Measurements from ENCODE around the gene GUCY1B1.

GUCY1B1 gene

DNA sequence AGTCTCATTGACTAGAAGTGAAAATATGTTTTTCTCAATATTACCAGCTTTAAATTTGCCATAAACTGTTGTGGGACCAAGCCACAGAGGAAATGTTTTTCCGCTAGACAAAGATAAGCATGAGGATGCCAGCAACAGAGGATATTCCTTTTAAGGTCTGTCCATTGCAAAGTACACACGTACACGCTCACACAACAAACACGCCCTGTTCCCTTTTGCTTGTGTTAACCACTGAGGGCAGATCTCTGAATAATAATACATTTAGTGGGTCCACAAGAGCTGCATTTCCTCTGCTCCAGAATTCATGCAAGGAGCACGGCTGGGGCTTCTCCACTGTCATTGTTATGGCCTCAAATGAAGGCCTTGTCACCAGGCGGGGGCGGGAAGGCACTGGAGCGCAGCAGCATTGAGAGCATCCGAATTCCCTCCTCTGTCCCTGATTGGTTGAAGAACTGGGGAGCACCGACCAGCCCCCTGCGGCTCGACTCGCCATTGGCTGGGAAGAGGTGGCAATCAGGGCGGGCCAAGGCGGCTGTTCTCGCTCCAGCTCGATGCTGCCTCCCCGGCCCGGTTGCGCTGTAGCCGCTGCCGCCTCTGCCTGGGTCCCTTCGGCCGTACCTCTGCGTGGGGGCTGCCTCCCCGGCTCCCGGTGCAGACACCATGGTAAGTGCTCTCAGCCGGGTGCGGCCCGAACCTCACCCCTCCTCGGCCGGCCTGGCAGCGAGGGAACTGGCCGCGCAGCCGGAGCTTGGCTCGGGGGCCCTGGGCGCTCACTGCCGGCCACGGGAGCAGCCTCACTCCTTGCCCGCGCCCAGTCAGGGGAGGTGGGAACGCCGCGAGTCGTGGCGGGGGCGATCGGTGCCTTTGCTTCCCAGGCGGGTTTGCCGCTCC, at the start of gene GUCY1B1:
Gene GUCY1B1, plus strand, starts transcription at position 541 of the 891 bp plus-strand sequence. Its CDS starts 120 bp downstream, at position 661.
- DNase-seq (ENCODE audit: low spot score) = peak; percentile 97

DNA sequence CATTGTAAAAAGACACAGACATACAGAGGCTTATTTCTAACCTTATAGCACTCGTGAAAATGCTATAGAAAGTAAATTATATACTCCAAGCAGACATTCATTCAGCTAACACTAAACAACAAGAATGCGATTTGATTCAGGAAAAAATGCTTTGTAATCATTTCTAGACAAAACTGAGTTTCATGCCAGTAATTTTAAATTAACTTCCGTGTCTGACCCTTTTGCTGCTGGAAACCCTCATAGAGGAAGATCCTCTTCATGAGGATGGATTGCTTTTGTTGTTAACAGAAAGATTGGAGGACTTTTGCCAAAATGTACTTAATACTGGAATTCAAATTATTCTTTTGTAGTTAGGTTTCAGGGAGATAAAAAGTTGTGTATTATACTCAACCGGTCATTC, 48.9 kb upstream of the GUCY1B1 start:
- no peak for DNase-seq (ENCODE audit: low spot score)

DNA sequence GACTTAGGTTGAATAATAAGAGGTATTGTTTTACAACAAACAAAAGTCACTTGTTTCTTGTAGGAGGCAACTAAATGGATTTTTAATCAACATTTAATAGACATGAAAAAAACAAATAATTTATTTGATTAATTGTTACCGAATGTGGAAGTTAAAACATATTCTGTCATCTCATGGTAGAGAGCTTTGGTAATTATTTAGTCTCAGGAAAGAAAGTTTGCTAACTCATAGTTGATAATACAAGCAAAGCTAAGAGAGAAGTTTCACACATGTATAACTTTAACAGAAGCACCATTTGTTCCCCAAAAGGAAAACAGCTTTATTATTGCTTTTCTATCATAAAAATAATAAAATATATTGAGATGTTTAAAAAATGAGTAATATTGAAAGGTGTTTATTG, 47.3 kb upstream of the GUCY1B1 start:
- no peak for DNase-seq (ENCODE audit: low spot score)

DNA sequence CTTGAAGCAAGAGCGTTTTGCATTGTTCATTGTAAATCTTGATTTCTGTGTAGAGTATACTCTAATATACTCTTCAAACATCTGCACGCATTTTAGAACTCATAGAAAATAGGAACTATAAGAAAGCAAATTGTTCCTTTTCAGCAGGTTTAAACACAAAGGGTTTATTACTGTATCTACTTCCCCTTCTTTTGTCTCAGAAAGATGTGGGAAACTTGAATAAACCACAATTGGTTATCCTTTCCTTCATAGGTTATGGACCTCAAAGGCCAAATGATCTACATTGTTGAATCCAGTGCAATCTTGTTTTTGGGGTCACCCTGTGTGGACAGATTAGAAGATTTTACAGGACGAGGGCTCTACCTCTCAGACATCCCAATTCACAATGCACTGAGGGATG, 46.0 kb upstream of the GUCY1B1 start:
- no peak for DNase-seq (ENCODE audit: low spot score)

DNA sequence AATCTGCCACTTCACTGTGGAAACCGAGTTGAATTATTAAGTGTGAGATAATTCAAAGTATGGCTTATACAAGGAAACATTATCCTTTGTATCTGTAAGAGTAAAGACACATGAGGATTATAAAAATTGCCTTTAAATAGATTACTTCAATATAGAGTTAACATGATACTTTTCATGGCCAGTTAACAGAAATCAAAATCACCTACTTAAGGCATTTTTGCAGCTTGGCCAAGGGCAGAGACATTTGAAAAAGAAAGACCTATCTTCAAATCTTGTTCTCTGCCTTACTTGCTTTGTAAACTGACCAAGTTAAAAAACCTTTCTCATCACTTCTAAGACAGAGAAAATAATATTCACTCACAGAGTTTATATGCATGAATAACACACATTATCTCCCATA, 44.9 kb upstream of the GUCY1B1 start:
- DNase-seq (ENCODE audit: low spot score) = no peak

DNA sequence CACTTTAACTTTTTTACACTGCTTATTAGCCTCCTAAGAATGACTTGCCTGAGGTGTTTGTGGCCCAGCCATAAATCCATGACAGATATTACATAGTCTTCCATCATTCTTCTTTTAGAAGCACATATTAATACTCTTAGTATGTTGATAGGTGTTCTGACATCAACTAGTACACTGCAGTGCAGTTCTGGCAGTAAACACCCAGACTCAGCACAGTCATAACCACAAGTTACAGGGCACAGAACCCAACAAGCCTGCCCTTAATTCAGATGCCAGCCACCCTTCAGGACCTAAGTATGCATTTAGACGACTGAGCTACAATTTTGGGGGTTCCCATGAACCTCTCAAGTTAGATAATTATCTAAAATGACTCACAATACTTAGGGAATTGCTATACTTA, 36.5 kb upstream of the GUCY1B1 start:
- DNase-seq (ENCODE audit: low spot score) = no peak

DNA sequence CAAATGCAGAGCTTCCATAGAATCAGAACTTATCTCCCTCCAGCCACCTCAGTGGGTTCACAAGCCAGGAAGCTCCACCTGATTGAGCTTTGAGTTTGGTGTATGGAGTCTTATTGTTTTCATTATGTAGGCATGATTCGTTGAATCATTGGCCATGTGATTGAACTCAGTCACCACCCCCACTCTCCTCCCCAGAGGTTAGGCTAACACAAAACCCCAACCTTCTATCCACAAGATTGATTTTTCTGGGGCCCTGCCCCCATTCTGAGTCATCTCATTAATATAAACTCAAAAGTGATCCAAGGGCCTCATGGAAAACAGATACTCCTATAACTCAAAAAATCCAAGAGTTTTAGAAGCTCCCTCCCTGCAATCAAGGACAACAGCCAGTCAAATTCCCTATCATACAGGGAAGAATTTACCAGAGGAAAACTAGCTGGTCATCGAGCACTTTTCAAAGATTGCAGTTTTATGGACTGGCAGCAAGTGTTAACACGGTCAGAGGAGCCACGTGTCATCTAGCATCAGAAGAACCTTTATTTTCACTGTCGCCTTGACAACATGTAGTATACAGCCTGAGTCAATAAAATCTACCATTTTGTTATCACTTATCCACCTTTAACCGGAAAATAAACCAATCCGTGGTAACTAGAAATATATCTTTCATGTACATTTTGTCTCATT, 35.9 kb upstream of the GUCY1B1 start:
- no peak for DNase-seq (ENCODE audit: low spot score)

DNA sequence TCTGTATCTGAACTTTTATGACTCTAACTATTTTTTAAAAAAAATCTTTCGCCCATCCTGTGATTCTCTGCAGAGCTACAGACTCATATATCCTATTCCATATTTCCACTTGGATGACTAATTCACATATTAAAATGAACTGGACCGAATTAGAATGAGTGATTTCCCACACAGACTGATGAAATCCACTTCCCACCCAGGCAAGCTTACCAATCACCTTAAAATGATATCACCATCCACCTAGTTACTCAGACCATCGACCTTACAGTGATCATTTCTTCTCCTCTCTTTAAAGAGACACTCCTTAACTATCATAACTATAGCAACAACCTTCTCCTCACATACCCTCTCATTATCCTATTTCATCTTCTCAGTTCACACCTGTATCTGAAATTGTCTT, 34.1 kb upstream of the GUCY1B1 start:
- DNase-seq (ENCODE audit: low spot score) = no peak

DNA sequence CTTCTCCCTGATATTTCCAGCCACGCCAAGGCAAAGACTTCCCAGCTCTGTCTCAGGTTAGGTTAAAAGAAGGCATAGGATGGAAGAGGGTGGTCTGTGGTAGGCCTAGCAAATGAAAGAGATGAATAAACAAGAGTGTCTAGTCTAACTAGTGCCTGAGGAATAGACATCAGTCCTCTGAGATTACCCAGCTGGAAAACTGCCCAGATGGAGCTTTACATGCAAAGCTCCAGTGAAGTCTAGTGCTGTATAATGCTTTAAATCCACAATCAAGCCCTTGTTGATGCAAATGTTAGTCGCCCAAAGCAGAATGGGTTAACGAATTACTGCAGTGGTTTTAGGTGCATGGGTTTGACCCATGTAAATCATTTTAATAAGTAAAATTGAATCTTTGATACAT, 24.8 kb upstream of the GUCY1B1 start:
- DNase-seq (ENCODE audit: low spot score) = no peak

DNA sequence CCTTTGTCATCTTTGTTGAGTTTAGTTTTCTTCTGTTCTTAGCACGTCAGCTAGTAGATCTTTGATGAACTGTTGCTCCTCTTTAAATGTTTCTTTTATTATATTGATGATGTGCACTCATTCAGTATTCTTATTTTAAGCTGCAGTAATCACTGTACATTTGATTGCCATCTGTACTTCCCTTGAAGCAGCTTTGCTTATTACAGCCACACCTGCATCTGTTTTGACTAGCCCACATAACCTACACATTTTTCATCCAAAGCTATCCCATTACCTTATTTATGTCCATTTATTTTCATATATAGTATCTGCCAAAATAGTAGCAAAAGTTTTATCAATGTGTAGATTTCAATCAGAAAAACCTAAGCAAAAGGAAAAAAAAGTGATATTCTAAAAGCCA, 23.9 kb upstream of the GUCY1B1 start:
- no peak for DNase-seq (ENCODE audit: low spot score)

DNA sequence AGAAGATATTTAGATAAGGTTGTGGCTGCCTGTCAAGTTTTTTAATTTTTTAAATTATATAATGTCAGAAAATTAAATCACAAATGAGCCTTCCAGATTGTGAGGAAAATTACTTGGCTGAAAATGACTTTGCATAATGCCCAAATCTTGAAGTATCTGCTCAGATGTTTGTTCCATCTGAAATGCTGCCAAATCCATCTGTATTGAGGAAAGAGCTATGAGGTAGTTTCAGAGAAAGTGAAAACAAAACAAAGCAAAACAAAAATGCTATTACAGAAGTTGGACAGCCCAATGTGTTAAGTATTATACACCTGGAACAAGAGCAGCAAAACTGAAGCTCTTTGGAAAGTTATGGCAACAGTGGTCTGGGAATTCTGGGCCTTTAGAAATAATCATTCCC, 23.3 kb upstream of the GUCY1B1 start:
- DNase-seq (ENCODE audit: low spot score) = no peak

DNA sequence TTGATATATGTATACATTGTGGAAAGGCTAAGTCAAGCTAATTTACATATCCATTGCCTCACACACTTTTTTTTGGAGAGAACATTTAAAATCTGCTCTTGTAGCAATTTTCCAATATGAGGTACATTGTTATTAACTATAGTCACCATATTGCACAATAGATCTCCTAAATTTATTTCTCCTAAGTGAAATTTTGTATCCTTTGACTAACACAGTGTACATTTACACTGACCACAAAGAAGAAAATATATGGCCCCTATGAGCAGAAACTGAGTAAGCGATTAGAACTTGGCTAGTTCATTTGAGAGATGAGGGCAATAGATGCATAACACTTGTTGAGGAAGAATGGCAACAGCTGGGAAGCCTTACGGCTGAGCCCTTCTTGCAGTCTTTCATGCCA, 20.3 kb upstream of the GUCY1B1 start:
- no peak for DNase-seq (ENCODE audit: low spot score)

DNA sequence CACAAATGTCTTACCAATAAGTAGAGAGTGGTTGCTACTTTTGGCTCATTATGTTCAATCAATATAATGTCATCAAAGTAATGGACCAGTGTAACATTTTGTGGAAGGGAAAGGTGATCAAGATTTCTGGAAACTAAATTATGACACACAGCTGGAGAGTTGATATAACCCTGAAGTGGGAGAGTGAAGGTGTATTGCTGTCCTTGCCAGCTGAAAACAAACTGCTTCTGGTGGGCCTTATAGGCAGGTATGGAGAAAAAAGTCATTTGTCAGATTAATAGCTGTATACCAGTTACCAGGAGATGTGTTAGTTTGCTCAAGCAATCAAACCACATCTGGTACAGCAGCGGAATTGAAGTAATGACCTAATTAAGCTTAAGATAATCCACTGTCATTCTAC, 17.3 kb upstream of the GUCY1B1 start:
- no peak for DNase-seq (ENCODE audit: low spot score)

DNA sequence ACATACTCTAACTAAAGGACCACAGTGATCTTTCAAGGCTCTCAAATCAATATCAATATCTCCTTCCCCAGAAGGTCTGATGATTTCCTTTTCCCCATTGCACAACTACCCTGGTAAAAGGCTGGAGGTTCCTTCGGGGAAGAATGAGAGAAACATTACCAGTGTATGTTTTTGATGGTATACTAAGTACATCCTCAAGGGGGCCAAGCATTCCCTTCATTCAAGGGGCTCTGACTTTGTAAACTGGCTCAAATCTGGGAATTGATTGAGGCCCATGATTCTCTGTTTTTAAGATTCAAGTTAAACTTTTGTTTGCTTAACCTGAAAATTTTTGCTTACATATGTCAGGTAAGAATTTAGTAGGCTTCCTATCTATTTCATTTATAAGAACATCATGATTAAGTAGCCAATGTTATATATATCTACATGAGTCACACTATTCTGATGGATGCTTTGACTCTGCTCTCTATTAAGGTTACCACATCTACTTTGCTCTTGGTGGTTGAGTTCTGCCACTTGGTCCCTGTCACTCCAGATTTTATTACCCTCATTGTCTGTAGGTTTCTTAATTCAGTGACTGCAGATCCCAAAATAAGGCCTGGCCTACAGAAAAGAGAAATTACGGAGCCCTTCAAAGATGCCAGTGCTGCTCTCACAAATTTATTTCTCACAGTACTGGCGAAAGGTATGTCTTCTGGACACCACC, 16.4 kb upstream of the GUCY1B1 start:
- peak; percentile 28 for DNase-seq (ENCODE audit: low spot score)

DNA sequence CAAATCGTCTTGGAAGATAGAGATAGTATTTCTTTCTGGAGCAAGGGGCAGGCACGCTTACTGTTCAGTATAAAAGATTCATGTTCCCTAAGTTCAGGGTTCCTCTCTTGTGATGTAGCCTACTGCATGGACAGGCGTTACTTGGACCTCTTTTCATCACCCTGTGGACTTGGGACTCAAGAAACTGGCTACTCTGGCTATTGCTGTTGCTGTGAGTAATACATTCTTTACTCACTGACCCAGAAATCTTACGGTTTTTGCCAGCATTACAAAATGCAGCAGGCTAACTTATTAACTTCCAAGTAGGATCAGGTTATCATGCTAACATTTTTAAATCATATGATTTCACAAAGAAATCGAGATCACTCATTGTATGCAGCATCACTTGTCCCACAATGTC, 12.8 kb upstream of the GUCY1B1 start:
- no peak for DNase-seq (ENCODE audit: low spot score)

DNA sequence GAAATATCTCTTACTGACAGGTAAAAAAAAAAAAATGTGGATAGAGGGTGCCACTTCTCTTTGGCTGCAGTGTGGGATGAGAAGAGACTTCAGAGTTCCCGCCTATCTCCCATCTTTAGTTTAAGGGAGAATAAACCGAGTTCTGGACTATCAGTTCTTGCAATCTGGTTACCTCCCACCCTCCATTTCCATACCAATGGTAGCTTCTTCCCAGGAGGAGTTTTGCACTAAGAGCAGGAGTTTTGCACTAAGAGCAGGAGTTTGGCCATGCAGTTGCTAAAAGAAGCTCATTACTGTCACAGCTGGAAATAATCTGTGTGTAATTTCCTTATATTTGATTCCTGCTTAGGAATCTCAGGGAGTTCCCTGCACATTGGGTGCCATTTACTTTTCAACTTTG, 10.8 kb upstream of the GUCY1B1 start:
- no peak for DNase-seq (ENCODE audit: low spot score)

DNA sequence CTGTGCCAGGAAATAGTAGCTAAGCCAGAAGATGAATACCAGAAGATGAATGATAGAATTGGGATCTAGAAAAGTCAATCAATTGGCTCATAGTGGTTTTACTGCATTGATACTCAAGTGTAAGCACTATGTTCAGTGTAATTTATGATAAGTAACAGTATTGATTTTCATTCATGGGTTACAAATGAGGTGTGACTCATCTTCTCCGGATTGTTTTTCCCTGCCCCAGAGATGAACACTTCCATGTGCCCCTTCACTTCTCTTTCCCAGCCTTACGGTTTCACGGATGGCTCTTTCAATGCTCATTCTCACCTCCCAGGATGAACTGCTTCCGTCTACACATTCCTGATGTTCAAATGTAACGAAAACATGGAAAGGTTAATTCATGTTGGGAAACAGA, 9.8 kb upstream of the GUCY1B1 start:
- no peak for DNase-seq (ENCODE audit: low spot score)

DNA sequence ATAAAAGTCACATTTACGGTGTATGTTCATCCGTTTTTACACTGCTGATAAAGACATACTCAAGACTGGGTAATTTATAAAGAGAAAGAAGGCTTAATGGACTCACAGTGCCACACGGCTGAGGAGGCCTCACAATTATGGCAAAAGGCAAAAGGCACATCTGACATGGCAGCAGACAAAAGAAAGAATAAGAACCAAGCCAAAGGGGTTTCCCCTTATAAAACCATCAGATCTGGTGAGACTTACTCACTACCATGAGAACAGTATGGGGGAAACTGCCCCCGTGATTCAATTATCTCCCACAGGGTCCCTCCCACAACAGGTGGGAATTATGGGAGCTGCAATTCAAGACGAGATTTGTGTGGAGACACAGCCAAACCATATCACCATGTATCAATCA, 7.3 kb upstream of the GUCY1B1 start:
- no peak for DNase-seq (ENCODE audit: low spot score)

DNA sequence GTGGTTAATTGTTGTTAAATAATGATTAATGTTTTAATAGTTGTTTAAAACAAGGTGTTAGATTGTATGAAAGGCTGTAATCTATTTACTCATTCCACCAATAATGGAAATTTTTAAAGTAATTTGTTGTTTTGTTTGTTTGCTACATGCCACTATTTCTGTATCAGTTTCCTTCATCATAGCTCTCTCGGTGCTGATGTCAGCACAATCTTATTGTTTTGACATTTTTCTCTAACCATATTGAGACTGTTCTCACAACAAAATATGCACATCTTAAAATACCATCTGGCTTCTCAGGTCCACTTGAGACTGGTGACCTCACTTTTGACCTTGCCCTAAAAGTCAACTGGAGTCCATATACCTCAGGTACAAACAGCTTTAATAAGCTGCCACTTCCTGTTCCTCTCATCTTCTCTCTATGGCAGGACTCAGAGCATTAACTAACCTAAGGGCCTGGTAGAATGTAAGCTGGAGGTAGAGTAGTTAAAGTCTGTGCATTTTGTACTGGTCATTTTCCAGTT, 1.0 kb upstream of the GUCY1B1 start:
- DNase-seq (ENCODE audit: low spot score) = no peak

DNA sequence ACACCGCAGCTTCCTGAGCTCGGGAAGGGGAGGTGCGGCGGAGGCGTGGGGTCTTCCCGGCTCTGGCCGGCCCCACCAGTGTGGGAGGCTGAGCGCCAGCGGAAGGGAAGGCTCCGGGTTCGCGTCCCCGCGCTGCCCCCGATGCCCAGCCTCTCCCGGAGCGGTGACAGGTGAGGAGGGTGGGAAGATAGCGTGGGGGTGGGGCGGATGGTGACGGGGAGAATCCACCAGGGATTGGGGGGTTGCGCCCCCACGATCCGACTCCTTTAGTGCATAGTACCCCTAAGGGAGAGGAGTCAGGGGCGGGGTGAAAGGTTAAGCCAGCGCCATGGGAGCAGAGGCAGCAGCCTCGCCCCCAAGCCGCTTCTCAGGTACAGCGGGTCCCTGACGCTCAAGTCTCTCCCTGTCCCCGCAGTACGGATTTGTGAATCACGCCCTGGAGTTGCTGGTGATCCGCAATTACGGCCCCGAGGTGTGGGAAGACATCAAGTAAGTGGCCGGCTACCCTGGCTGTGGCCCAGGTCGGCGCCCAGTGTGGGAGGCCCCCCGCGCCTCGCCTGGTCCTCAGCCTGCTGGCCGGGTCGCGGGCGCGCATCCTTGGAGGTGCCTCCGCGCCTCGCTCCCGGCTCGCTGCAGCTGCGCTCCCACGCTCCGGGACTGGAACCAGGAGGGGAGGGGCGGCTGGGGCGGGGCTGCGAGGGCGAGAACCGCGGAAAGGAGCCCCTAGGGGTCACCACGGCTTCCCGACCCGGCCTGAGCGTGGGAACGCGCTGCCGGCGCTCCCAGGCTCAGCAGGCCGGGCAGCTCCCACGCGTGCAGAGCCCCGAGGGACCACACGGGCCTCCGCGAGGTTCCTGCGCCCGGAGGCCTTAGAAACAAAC, 791 bp downstream of the GUCY1B1 start:
- peak; percentile 37 for DNase-seq (ENCODE audit: low spot score)

DNA sequence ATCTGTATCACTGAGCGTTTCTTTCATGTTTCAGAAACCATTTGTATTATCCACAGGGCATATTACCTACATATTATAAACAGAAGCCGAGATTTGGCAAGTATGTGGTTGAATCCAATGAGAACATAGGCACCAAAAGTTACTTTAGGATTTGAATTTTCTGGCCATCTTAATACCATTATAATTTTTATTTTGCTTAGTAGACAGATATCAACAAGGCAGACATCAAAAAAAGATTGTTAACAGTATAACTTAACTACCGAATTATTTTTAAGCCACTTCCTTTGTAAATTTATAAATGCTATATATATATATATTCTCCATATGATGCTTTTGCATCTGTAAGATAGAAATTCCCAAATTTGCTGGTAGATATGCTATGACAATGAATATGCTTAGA, 2.2 kb downstream of the GUCY1B1 start:
- DNase-seq (ENCODE audit: low spot score) = no peak

DNA sequence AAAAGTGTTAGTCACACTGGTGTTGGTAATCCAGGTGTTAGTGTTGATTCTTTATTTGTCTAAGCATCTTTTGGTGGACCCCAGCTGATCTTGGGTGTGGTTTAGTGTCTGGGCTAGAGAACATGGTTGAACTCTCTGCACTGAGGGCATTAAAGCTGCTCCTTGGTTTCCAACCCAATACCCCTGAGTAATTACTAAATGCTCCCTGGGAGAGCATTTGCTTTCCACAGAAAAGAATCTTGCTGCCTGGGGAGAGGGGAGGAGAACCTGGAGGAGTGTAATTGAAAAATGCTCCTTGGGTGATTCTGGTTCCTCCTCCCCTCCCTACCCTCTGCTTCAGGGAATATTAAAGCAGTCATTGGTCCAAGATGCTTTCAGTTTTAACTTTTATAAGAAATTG, 3.1 kb downstream of the GUCY1B1 start:
- peak; percentile 37 for DNase-seq (ENCODE audit: low spot score)

Data from iPS-NIHi11 (cell line).